Keratinocyte (primary cell): ENCODE results near the gene SETBP1. TPM values are rescaled to one million over a fixed set of nuclear protein-coding genes. Genes with fewer than 3 reads are reported as not detected.

ENCODE experiments used
- DNase-seq: peaks from one replicate; pipeline ENCODE4 v3.0.0-alpha.2; 2011; ENCODE audit warnings: low read depth, missing footprints, low spot score
- FAIRE-seq: peaks from 2 replicates; lab custom pipeline; 2011; peaks lifted over from hg19 to GRCh38; lab: Jason Lieb, UNC
- H2AFZ ChIP-seq: 2 replicates; pipeline ENCODE4 v1.6.0; 2012; ENCODE audit warnings: low read length, control low read depth, inconsistent platforms; ENCODE audit not compliant: control insufficient read depth
- H3K27ac ChIP-seq: 2 replicates; pipeline ENCODE4 v1.5.1; 2011; ENCODE audit warnings: low read length; ENCODE audit not compliant: control insufficient read depth, insufficient read depth
- H3K27me3 ChIP-seq: 3 replicates; pipeline ENCODE4 v1.6.0; 2011; ENCODE audit warnings: low read length; ENCODE audit not compliant: control insufficient read depth, insufficient read depth; ENCODE audit errors: extremely low read depth
- H3K36me3 ChIP-seq, 2 experiments: 2 replicates in 1 of 2; 3 replicates in 1 of 2; pipeline ENCODE4 v1.5.1; 2011; ENCODE audit warnings: low read length in 2 of 2, mild to moderate bottlenecking in 1 of 2; ENCODE audit not compliant: control insufficient read depth in 2 of 2, insufficient read depth in 2 of 2; ENCODE audit errors: extremely low read depth in 1 of 2
- H3K4me1 ChIP-seq: 3 replicates; pipeline ENCODE4 v1.5.1; 2011; ENCODE audit warnings: low read length; ENCODE audit not compliant: control insufficient read depth, insufficient read depth; ENCODE audit errors: extremely low read depth
- H3K4me2 ChIP-seq: 3 replicates; pipeline ENCODE4 v1.6.0; 2011; ENCODE audit warnings: low read depth, low read length; ENCODE audit not compliant: control insufficient read depth, insufficient read depth; ENCODE audit errors: extremely low read depth
- H3K4me3 ChIP-seq, 3 experiments: fragments of 200-600 bp in 1 of 3; sonication (generic) in 1 of 3; 2 replicates in 2 of 3; 3 replicates in 1 of 3; pipeline ENCODE4 v1.5.1; 2011 to 2016; ENCODE audit warnings: low read length in 3 of 3, mild to moderate bottlenecking in 3 of 3, control low read depth in 2 of 3, inconsistent platforms in 1 of 3, low read depth in 1 of 3, mixed read lengths in 1 of 3, mixed run types in 1 of 3, moderate library complexity in 1 of 3; ENCODE audit not compliant: control insufficient read depth in 2 of 3, insufficient read depth in 2 of 3; ENCODE audit errors: extremely low read depth in 1 of 3
- H3K79me2 ChIP-seq: 2 replicates; pipeline ENCODE4 v1.6.0; 2012; ENCODE audit warnings: low read length; ENCODE audit not compliant: control insufficient read depth, insufficient read depth
- H3K9ac ChIP-seq: 3 replicates; pipeline ENCODE4 v1.6.0; 2011; ENCODE audit warnings: low read length; ENCODE audit not compliant: control insufficient read depth, insufficient read depth; ENCODE audit errors: extremely low read depth
- H3K9me1 ChIP-seq: 3 replicates; pipeline ENCODE4 v1.6.0; 2011; ENCODE audit warnings: low read length; ENCODE audit not compliant: control insufficient read depth, insufficient read depth; ENCODE audit errors: extremely low read depth
- H3K9me3 ChIP-seq: 2 replicates; pipeline ENCODE4 v1.5.1; 2012; ENCODE audit warnings: low read depth, low read length; ENCODE audit not compliant: control insufficient read depth
- H4K20me1 ChIP-seq: 3 replicates; pipeline ENCODE4 v1.6.0; 2011; ENCODE audit warnings: low read length; ENCODE audit not compliant: control insufficient read depth, insufficient read depth; ENCODE audit errors: extremely low read depth
- EZH2 ChIP-seq: IDR thresholded peaks from one replicate; pipeline ENCODE4 v1.6.1; 2012; ENCODE audit warnings: inconsistent platforms, mild to moderate bottlenecking, low read length, moderate library complexity
- dilution Hi-C: fragments of 300-500 bp; cut with MboI; formaldehyde crosslinking; loops from one replicate; pipeline ENCODE4 v1.7.0; 2020; ENCODE audit warnings: low sequenced_read_pairs; ENCODE audit not compliant: extremely low pct_ligation_motif_present
- polyA plus RNA-seq, 5 experiments: library from polyadenylated mRNA; depleted of rRNA in 3 of 5; stranded (reverse) in 3 of 5; stranded (forward) in 1 of 5; unstranded in 1 of 5; fragments of >200 nt; gene quantifications; 1 replicate in 1 of 5; 2 replicates in 3 of 5; 3 replicates in 1 of 5; pipeline versions ENCODE4 v1.2.1 to v1.2.3, GENCODE V29; 2011 to 2012; ENCODE audit warnings: missing spikeins in 2 of 5, low read depth in 1 of 5, low replicate concordance in 1 of 5
- TF ChIP-seq, protein P1 (sequence below), 3 experiments: IDR thresholded peaks in 1 of 3; conservative IDR thresholded peaks in 1 of 3; optimal IDR thresholded peaks in 1 of 3; 2 replicates in 2 of 3; 3 replicates in 1 of 3; pipeline versions ENCODE3 to v1.5.1; 2011; ENCODE audit warnings: low read length in 3 of 3, mild to moderate bottlenecking in 3 of 3, moderate library complexity in 2 of 3, control low read depth in 1 of 3, inconsistent platforms in 1 of 3; ENCODE audit not compliant: insufficient read depth in 2 of 3; ENCODE audit errors: extremely low read depth in 1 of 3

Gene SETBP1
- polyA plus RNA-seq, 1 donor (not counting 4 experiments of a cell fraction or from before 2014, with no cell fraction given): 3.3 TPM

DNA sequence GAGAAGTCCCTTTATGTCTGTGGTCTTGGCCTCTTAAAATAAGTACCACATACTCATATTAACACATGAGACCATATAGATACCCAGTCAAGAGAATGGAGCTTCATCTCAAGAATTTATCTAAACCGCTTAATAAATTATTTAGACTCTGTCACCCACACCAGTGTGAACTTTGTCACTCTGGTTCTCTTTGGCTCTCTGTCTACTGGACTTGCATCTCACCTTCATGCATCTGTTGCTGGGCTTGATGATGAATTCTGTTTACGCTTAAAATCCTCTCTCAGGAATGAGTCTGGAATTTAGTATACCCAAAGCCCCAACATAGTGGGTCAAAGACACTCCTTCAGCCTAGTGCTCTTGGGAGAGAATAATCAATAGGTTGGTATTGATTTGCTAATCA is 73.9 kb downstream of the SETBP1 start:
- H3K4me3 ChIP-seq: no peak overlapping the region
- TF ChIP-seq, protein P1, sequence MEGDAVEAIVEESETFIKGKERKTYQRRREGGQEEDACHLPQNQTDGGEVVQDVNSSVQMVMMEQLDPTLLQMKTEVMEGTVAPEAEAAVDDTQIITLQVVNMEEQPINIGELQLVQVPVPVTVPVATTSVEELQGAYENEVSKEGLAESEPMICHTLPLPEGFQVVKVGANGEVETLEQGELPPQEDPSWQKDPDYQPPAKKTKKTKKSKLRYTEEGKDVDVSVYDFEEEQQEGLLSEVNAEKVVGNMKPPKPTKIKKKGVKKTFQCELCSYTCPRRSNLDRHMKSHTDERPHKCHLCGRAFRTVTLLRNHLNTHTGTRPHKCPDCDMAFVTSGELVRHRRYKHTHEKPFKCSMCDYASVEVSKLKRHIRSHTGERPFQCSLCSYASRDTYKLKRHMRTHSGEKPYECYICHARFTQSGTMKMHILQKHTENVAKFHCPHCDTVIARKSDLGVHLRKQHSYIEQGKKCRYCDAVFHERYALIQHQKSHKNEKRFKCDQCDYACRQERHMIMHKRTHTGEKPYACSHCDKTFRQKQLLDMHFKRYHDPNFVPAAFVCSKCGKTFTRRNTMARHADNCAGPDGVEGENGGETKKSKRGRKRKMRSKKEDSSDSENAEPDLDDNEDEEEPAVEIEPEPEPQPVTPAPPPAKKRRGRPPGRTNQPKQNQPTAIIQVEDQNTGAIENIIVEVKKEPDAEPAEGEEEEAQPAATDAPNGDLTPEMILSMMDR (optimal IDR thresholded peaks at IDR 0.05 in 1 of 3, IDR thresholded peaks at IDR 0.05 in 1 of 3, conservative IDR thresholded peaks at IDR 0.05 in 1 of 3; ENCODE audit: extremely low read depth in 1 of 3, insufficient read depth in 2 of 3, low read length in 3 of 3): no peak
- no peak for TF ChIP-seq EZH2
- no peak overlapping the region for H3K27ac ChIP-seq
- H3K4me2 ChIP-seq: no peak overlapping the region
- FAIRE-seq (no peak), DNase-seq (no peak)
- no peak overlapping the region for H2AFZ ChIP-seq
- no peaks in the 10 kb centered on the region for H3K4me1 ChIP-seq
- dilution Hi-C loops: no loop called here
- H3K27me3 ChIP-seq: no peaks in the 10 kb centered on the region
- H3K36me3 ChIP-seq: no peaks in the 10 kb centered on the region
- no peak overlapping the region for H3K9ac ChIP-seq
- H3K79me2 ChIP-seq: no peaks in the 10 kb centered on the region
- H3K9me3 ChIP-seq: no peaks in the 10 kb centered on the region
- no peaks in the 10 kb centered on the region for H3K9me1 ChIP-seq
- H4K20me1 ChIP-seq: no peaks in the 10 kb centered on the region

DNA sequence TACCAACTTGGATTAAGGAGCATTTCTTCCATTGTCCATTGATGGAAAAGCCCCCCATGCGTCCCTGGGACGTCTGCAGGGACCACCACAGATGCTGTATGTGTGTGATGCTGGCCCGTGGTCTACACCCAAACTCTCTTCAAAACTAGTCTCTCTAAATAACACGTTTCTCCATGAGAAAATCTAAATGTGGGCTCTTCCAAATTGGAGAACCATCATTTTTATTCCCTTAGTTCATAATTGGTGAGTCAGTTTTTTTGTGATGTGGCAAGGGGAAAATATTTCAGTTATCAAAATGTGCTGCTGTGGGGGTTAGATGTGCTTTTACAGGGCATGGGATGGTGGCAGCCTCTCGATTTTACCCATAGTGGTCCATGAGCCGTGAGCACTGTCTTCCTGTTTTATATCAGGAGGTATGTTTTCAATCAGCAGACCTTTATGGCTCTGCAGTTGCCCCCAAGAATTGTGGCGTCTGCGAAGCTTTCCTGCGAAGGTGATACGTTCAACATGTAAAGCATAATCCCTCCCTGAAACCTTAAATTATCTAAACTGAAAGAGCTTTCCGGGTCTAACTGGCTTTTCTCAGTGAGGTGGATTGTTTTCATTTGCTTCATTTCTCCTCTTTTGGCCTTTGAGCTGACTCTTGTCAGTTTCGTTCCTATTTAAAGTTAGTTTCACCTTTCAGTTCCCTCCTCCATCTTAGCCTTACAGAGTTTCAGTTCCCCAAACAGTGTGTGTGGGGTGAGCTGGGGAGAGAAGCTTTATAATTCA is 78.4 kb downstream of the SETBP1 start:
- no peak for DNase-seq
- TF ChIP-seq EZH2: no peak
- TF ChIP-seq, protein P1 (optimal IDR thresholded peaks at IDR 0.05 in 1 of 3, IDR thresholded peaks at IDR 0.05 in 1 of 3, conservative IDR thresholded peaks at IDR 0.05 in 1 of 3; ENCODE audit: extremely low read depth in 1 of 3, insufficient read depth in 2 of 3, low read length in 3 of 3): no peak
- no peaks in the 10 kb centered on the region for H3K4me1 ChIP-seq
- H3K4me2 ChIP-seq: no peak overlapping the region
- H2AFZ ChIP-seq: no peak overlapping the region
- no peaks in the 10 kb centered on the region for H3K36me3 ChIP-seq
- H3K27me3 ChIP-seq: no peaks in the 10 kb centered on the region
- no peaks in the 10 kb centered on the region for H4K20me1 ChIP-seq
- no peak overlapping the region for H3K9ac ChIP-seq
- no peaks in the 10 kb centered on the region for H3K79me2 ChIP-seq
- dilution Hi-C loops: no loop called here
- H3K4me3 ChIP-seq: no peak overlapping the region
- no peak overlapping the region for H3K27ac ChIP-seq
- H3K9me1 ChIP-seq: no peaks in the 10 kb centered on the region
- FAIRE-seq: no peak
- H3K9me3 ChIP-seq: no peaks in the 10 kb centered on the region
